ENCODE results near the gene PRAME. TPM values are rescaled to one million over a fixed set of nuclear protein-coding genes. Genes with fewer than 3 reads are reported as not detected.

Gene PRAME
- total RNA-seq, 4 donors from 2014 or later = not detected

DNA sequence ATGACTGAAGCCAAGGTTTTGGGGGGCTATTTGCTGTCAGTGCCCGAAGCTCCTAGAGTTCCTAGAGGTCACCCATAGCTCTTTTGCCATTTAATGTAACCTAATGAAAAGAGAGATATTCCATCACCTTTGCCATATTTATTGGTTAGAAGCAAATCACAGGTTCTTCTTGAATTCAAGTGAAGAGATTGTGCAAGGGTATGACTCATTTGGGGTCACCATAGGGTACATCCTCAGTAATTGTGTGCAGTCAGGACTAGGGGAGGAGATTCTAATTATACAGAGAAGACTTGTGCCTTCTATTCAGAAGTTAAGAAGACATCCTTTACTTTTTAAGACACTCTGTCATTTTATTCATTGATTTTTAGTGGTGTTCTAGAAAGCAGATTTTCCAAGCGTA lies 6.9 kb upstream of the PRAME start:
- TF ChIP-seq POLR2A (IDR thresholded peaks at IDR 0.05) (no peak), EP300 (IDR thresholded peaks at IDR 0.05) (no peak), CTCF (IDR thresholded peaks at IDR 0.05) (no peak)
- no peak for DNase-seq (ENCODE audit: low spot score in 2 of 2)
- Histone ChIP-seq H3K9me3 (peaks cover 0 to 3% (median 0%) of the 10 kb centered on the region in 4 donors), H3K36me3 (no peaks in the 10 kb centered on the region), H3K27me3 (no peaks in the 10 kb centered on the region), H3K27ac (no peak overlapping the region), H3K4me3 (no peak overlapping the region), H3K4me1 (no peaks in the 10 kb centered on the region)
- WGBS, 2 donors = 91 to 98% methylated on average over 2 of the region's 2 CpGs

DNA sequence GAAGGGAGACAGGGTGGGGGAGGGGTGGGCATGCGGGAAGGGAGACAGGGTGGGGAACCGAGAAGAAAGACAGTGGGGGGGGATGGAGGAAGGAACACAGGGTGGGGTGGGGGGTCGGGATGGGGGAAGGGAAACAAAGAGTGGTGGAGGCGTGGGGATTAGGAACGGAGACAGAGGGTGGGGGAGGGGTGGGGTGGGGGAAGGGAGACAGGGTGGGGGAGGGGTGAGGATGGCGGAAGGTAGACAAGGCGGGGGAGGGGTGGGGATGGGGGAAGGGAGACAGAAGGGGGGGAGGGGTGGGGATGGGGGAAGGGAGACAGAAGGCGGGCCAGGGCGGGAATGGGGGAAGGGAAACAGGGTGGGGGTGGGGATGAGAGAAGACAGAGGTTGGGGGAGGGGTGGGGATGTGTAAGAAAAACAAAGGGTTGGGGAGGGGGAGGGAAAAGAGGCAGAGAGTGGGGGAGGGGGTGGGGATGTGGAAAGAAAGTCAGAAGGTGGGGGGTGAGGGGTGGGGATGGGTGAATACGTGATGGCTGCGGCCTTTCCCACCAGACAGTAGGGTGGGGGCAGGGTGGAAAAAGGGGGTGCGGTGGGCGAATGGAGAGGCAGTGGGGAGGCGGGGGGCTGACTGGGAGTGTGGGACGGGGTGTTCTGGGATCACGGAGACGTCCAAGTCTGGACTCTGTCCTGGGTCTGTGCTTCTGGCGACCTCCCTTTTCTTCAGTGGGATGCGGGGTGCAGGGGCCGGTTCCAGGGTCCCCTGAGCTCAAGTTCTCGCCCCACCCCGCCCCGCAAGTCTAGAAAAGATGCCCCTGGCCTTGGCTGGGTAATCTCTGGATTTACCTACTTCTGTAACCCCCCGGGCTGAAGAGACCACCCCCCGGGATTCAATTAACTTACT lies 744 bp downstream of the PRAME start:
- Histone ChIP-seq H3K27me3 (no peaks in the 10 kb centered on the region), H3K4me3 (no peak overlapping the region), H3K4me1 (no peaks in the 10 kb centered on the region), H3K27ac (no peak overlapping the region), H3K9me3 (no peaks in the 10 kb centered on the region), H3K36me3 (no peaks in the 10 kb centered on the region)
- no peak for TF ChIP-seq POLR2A (IDR thresholded peaks at IDR 0.05)
- TF ChIP-seq CTCF (IDR thresholded peaks at IDR 0.05) = no peak
- no peak for TF ChIP-seq EP300 (IDR thresholded peaks at IDR 0.05)
- 83 to 88% methylated on average over 15 to 16 of the region's 25 CpGs for WGBS, 2 donors
- DNase-seq (ENCODE audit: low spot score in 2 of 2) = no peak

DNA sequence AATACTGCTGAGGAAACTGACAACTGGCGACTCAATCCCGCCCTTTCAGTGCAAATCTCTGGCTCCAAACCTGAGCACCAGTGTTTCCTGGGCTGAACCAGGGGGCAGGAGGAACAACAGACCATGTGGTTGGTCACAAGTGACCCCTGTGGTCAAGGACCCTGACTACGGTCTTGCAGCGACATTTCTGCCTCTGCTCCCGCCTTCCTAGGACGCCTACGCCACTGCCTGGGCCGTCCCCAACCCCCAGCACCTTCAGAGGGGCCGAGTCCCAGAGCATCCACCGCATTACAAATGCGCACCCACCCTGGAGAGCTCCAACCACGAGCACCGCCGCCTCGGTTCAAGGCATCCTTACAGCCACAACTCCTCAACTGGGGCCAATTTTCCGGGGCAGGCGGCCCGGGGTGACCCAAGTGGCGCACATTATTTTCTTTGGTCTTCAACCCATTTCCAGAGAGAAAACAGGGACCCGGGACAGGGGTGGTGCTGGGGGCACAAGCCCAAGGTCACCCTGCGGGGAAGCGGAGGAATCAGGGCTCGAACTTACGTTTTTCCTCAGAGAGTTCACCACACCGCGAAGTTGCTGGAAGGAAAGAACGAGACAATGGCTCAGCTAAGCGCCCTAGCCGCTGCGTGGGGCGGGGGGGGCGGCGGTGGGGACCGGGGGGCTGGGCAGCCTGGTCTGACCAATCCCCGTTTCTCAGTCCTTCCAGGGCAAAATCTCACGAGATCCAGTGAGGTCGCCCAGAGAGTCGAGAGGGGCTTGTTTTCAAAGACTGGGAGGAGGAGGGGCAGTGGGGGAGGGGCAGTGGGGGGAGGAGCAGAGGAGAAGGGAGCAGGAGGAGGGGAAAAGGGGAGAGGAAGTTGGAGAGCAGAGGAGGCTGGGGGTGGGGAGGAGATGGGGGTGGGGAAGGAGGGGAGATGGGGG lies 1.8 kb downstream of the PRAME start:
- Histone ChIP-seq H3K4me1 (no peaks in the 10 kb centered on the region), H3K27ac (no peak overlapping the region), H3K9me3 (no peaks in the 10 kb centered on the region), H3K36me3 (no peaks in the 10 kb centered on the region), H3K4me3 (no peak overlapping the region), H3K27me3 (no peaks in the 10 kb centered on the region)
- TF ChIP-seq EP300 (IDR thresholded peaks at IDR 0.05) (no peak), POLR2A (IDR thresholded peaks at IDR 0.05) (no peak), CTCF (IDR thresholded peaks at IDR 0.05) (no peak)
- 89 to 93% methylated on average over 38 of the region's 38 CpGs for WGBS, 2 donors
- no peak for DNase-seq (ENCODE audit: low spot score in 2 of 2)

GRCh38 chr22:22556578-22556977 lies 2.5 kb downstream of the PRAME start:
- no peak overlapping the region for H3K4me3 ChIP-seq
- no peaks in the 10 kb centered on the region for H3K9me3 ChIP-seq
- 92% methylated on average over 14 of the region's 14 CpGs for WGBS, 2 donors
- no peak overlapping the region for H3K27ac ChIP-seq
- no peaks in the 10 kb centered on the region for H3K36me3 ChIP-seq
- no peak for DNase-seq (ENCODE audit: low spot score in 2 of 2)
- H3K4me1 ChIP-seq = no peaks in the 10 kb centered on the region
- TF ChIP-seq POLR2A (IDR thresholded peaks at IDR 0.05) = no peak
- no peak for TF ChIP-seq CTCF (IDR thresholded peaks at IDR 0.05)
- no peak for TF ChIP-seq EP300 (IDR thresholded peaks at IDR 0.05)
- H3K27me3 ChIP-seq = no peaks in the 10 kb centered on the region
